SK-N-SH treated with all-trans-retinoic acid at 6 μM for 48 hours (cell line): Measurements from ENCODE around the gene PHF21B.

Experiments used
- ATAC-seq: fragments of 200-7000 bp; cut with Tn5 transposase; 3 replicates; pipeline ENCODE4 v1.9.1; 2020; ENCODE audit warnings: mild to moderate bottlenecking, moderate library complexity
- ARNTL ChIP-seq: fragments of 450-650 bp; formaldehyde crosslinking; IDR thresholded peaks from 2 replicates; pipeline ENCODE4 v1.5.0; 2020; ENCODE audit warnings: low read depth, mild to moderate bottlenecking, moderate library complexity, borderline replicate concordance
- BACH2 ChIP-seq: fragments of 250-450 bp; sonication (Bioruptor Pico); IDR thresholded peaks from 2 replicates; pipeline ENCODE4 v1.9.0; 2021; ENCODE audit warnings: mild to moderate bottlenecking, borderline replicate concordance
- CREB5 ChIP-seq: fragments of 250-450 bp; sonication (Bioruptor Pico); IDR thresholded peaks from 2 replicates; pipeline ENCODE4 v1.5.1; 2020; ENCODE audit warnings: low read depth, mild to moderate bottlenecking, moderate library complexity
- CSDC2 ChIP-seq: fragments of 250-450 bp; sonication (Bioruptor Pico); IDR thresholded peaks from 2 replicates; pipeline ENCODE4 v1.5.0; 2020; ENCODE audit warnings: mild to moderate bottlenecking, moderate library complexity
- CSRNP3 ChIP-seq: fragments of 250-450 bp; sonication (Bioruptor Pico); IDR thresholded peaks from 2 replicates; pipeline ENCODE4 v1.5.1; 2021; ENCODE audit warnings: mild to moderate bottlenecking, moderate library complexity
- ESRRG ChIP-seq: fragments of 250-450 bp; sonication (Bioruptor Pico); IDR thresholded peaks from 2 replicates; pipeline ENCODE4 v1.6.1; 2021; ENCODE audit warnings: mild to moderate bottlenecking
- GLIS3 ChIP-seq: fragments of 250-450 bp; sonication (Bioruptor Pico); IDR thresholded peaks from 2 replicates; pipeline ENCODE4 v1.5.0; 2020; ENCODE audit warnings: mild to moderate bottlenecking, moderate library complexity
- OSR1 ChIP-seq: fragments of 250-450 bp; sonication (Bioruptor Pico); IDR thresholded peaks from 2 replicates; pipeline ENCODE4 v1.8.0; 2022; ENCODE audit warnings: moderate library complexity, mild to moderate bottlenecking, inconsistent platforms
- PPARA ChIP-seq: fragments of 250-450 bp; sonication (Bioruptor Pico); IDR thresholded peaks from 2 replicates; pipeline ENCODE4 v1.5.0; 2020; ENCODE audit warnings: mild to moderate bottlenecking, borderline replicate concordance
- RARB ChIP-seq: fragments of 250-450 bp; sonication (Bioruptor Pico); IDR thresholded peaks from 2 replicates; pipeline ENCODE4 v1.8.0; 2021; ENCODE audit warnings: mild to moderate bottlenecking, moderate library complexity
- SNAI2 ChIP-seq: fragments of 250-450 bp; sonication (Bioruptor Pico); IDR thresholded peaks from 2 replicates; pipeline ENCODE4 v1.5.0; 2020; ENCODE audit warnings: mild to moderate bottlenecking, moderate library complexity
- TCF4 ChIP-seq: fragments of 250-450 bp; sonication (Bioruptor Pico); IDR thresholded peaks from 2 replicates; pipeline ENCODE4 v1.8.0; 2021; ENCODE audit warnings: mild to moderate bottlenecking, moderate library complexity, borderline replicate concordance
- TOX ChIP-seq: fragments of 250-450 bp; sonication (Bioruptor Pico); IDR thresholded peaks from 2 replicates; pipeline ENCODE4 v1.8.0; 2021; ENCODE audit warnings: mild to moderate bottlenecking, moderate library complexity, borderline replicate concordance
- ZC3H10 ChIP-seq: fragments of 250-450 bp; sonication (Bioruptor Pico); IDR thresholded peaks from 2 replicates; pipeline ENCODE4 v1.5.1; 2021; ENCODE audit warnings: mild to moderate bottlenecking, moderate library complexity
- ZFP3 ChIP-seq: fragments of 250-450 bp; sonication (Bioruptor Pico); IDR thresholded peaks from 2 replicates; pipeline ENCODE4 v1.5.0; 2020; ENCODE audit warnings: mild to moderate bottlenecking, moderate library complexity
- ZFP30 ChIP-seq: fragments of 450-650 bp; formaldehyde crosslinking; IDR thresholded peaks from 2 replicates; pipeline ENCODE4 v1.5.0; 2022; ENCODE audit warnings: mild to moderate bottlenecking, moderate library complexity
- ZNF565 ChIP-seq: fragments of 450-650 bp; formaldehyde crosslinking; conservative IDR thresholded peaks from 2 replicates; pipeline ENCODE4 v1.5.0; 2020; ENCODE audit warnings: low read depth, mild to moderate bottlenecking, moderate library complexity
- ZNF70 ChIP-seq: fragments of 450-650 bp; formaldehyde crosslinking; IDR thresholded peaks from 2 replicates; pipeline ENCODE4 v1.5.0; 2020; ENCODE audit warnings: mild to moderate bottlenecking, moderate library complexity
- ZNF8 ChIP-seq: fragments of 450-650 bp; formaldehyde crosslinking; IDR thresholded peaks from 2 replicates; pipeline ENCODE4 v1.5.0; 2020; ENCODE audit warnings: mild to moderate bottlenecking, moderate library complexity
- TF ChIP-seq, protein P1 (sequence below): fragments of 250-450 bp; sonication (Bioruptor Pico); IDR thresholded peaks from 2 replicates; pipeline ENCODE4 v1.8.0; 2020; ENCODE audit warnings: mild to moderate bottlenecking, moderate library complexity, borderline replicate concordance
- TF ChIP-seq, protein P2 (sequence below): fragments of 250-450 bp; sonication (Bioruptor Pico); IDR thresholded peaks from 2 replicates; pipeline ENCODE4 v1.8.0; 2021; ENCODE audit warnings: low read depth, mild to moderate bottlenecking, moderate library complexity, borderline replicate concordance

Gene PHF21B

DNA sequence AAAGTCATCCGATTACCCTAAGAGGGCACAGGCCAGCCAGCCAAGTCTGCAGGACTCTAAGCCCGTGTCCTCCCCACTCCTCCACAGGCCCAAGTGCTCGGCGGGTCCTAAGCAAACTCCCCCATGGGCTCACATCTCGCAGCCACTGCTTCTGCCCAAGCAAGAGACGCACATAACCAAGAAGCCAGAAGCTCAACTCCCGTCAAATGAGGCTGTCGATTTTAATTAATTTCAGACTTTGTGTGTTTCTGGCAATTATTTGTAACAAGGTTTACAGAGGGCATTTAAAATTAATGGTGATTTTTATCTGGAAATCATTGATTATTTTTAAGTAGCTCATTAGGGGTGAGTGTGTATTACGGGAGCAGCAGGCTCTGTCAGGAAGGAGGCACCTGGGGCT lies 27.4 kb downstream of the PHF21B start:
- ATAC-seq = no peak
- TF ChIP-seq CREB5 (CRISPR knock-in tag) (no peak), ARNTL (CRISPR knock-in tag) (no peak), OSR1 (CRISPR knock-in tag) (no peak), SNAI2 (CRISPR knock-in tag) (no peak), ZNF565 (CRISPR knock-in tag) (no peak), GLIS3 (CRISPR knock-in tag) (no peak), PPARA (CRISPR knock-in tag) (no peak), ZNF8 (CRISPR knock-in tag) (no peak), ZFP30 (CRISPR knock-in tag) (no peak), RARB (CRISPR knock-in tag) (no peak), BACH2 (CRISPR knock-in tag) (no peak)

- TF ChIP-seq ZFP3 = no peak
- TF ChIP-seq ESRRG = no peak
- TF ChIP-seq CREB5 (CRISPR knock-in tag) = no peak
- TF ChIP-seq ZNF8 (CRISPR knock-in tag) = no peak
- TF ChIP-seq ZFP30 (CRISPR knock-in tag) = no peak
- no peak for TF ChIP-seq BACH2 (CRISPR knock-in tag)
- no peak for TF ChIP-seq PPARA (CRISPR knock-in tag)
- TF ChIP-seq CSDC2 (CRISPR knock-in tag) = no peak
- TF ChIP-seq RARB (CRISPR knock-in tag) = no peak
- no peak for TF ChIP-seq TCF4 (CRISPR knock-in tag)
- TF ChIP-seq ZNF70 (CRISPR knock-in tag) = no peak
- no peak for TF ChIP-seq GLIS3 (CRISPR knock-in tag)
- TF ChIP-seq CSRNP3 (CRISPR knock-in tag) = no peak
- ATAC-seq = no peak
These were observed 27.9 kb downstream of the PHF21B start for GRCh38 chr22:44981857-44982256.

GRCh38 chr22:44979154-44979553 lies 30.7 kb downstream of the PHF21B start:
- TF ChIP-seq GLIS3 (CRISPR knock-in tag) (no peak), TCF4 (CRISPR knock-in tag) (no peak), ZC3H10 (CRISPR knock-in tag) (no peak), TOX (CRISPR knock-in tag) (no peak), ARNTL (CRISPR knock-in tag) (no peak), PPARA (CRISPR knock-in tag) (no peak), ZNF8 (CRISPR knock-in tag) (no peak), ESRRG (no peak), ZFP30 (CRISPR knock-in tag) (no peak)
- TF ChIP-seq, protein P1, sequence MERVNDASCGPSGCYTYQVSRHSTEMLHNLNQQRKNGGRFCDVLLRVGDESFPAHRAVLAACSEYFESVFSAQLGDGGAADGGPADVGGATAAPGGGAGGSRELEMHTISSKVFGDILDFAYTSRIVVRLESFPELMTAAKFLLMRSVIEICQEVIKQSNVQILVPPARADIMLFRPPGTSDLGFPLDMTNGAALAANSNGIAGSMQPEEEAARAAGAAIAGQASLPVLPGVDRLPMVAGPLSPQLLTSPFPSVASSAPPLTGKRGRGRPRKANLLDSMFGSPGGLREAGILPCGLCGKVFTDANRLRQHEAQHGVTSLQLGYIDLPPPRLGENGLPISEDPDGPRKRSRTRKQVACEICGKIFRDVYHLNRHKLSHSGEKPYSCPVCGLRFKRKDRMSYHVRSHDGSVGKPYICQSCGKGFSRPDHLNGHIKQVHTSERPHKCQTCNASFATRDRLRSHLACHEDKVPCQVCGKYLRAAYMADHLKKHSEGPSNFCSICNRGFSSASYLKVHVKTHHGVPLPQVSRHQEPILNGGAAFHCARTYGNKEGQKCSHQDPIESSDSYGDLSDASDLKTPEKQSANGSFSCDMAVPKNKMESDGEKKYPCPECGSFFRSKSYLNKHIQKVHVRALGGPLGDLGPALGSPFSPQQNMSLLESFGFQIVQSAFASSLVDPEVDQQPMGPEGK = no peak
- TF ChIP-seq, protein P2, sequence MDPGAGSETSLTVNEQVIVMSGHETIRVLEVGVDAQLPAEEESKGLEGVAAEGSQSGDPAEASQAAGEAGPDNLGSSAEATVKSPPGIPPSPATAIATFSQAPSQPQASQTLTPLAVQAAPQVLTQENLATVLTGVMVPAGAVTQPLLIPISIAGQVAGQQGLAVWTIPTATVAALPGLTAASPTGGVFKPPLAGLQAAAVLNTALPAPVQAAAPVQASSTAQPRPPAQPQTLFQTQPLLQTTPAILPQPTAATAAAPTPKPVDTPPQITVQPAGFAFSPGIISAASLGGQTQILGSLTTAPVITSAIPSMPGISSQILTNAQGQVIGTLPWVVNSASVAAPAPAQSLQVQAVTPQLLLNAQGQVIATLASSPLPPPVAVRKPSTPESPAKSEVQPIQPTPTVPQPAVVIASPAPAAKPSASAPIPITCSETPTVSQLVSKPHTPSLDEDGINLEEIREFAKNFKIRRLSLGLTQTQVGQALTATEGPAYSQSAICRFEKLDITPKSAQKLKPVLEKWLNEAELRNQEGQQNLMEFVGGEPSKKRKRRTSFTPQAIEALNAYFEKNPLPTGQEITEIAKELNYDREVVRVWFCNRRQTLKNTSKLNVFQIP (CRISPR knock-in tag) = no peak
- ATAC-seq = no peak
